ENCODE measurements around the gene MTG1.
"Not testable (repeated sequence)": the region's sequence is repeated elsewhere in the genome, so short reads cannot be mapped to it uniquely, and the experiment has no call there.

The MTG1 gene

DNA sequence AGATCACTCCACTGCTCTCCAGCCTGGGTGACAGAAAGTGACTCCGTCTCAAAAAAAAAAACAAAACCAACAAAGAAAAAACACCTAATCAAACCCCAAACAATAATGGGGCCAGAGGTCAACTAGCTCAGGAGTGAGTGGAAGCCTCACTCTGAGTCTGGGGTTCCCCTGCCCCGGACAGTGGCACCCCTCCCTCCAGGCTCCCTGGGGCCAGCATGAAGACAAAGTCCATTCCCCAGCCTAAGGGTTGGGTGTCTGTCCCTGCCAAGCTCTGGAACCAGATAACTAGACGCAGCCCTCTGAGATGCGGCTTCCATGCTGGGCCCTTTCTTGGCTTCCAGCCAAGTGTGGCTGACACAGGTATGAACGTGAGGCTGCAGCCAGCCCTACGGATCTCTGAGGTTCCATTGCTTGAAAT is 34.4 kb upstream of the MTG1 start:
- DNase-seq: no peak

DNA sequence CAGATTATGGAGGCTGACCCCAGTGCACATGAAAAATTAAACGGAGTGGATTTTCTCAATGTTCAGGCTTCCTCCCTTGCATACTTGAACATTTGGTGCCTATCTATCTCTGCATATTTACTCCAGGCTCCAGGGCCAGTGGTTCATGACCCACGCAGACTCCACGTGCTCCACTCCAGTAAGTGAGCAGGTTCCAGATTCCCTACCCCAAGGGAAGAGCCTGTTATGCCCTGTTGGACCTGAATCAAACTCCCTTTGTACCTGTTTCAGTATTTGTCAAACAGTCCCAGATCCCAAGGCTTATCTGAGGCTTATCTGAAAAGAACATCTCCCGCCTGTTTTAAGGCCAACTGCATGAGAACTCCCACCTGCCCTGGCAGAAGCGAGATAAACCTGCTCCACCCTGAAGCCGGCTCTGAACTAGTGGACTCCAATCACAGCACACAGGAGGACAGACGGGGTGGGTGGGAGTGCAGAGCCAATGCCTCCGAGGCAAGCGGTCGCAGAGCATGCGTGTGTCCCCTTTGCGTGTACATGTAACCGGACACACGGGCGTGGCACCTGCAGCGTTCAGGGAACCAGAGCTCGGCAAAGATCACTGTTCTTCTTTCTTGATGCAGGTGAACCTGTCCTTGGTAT is 33.9 kb upstream of the MTG1 start:
- DNase-seq: no peak

DNA sequence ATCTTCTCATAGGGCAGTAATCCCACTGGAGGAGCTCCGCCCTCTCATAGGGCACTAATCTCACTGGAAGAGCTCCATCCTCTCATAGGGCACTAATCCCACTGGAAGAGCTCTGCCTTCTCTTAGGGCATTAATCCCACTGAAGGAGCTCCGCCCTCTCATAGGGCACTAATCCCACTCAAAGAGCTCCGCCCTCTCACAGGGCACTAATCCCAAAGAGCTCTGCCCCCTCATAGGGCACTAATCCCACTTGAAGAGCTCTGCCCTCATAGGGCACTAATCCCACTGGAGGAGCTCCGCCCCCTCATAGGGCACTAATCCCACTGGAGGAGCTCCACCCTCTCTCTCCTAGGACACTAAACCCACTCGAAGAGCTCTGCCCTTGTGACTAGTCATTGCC is 32.7 kb upstream of the MTG1 start:
- DNase-seq: no peak

DNA sequence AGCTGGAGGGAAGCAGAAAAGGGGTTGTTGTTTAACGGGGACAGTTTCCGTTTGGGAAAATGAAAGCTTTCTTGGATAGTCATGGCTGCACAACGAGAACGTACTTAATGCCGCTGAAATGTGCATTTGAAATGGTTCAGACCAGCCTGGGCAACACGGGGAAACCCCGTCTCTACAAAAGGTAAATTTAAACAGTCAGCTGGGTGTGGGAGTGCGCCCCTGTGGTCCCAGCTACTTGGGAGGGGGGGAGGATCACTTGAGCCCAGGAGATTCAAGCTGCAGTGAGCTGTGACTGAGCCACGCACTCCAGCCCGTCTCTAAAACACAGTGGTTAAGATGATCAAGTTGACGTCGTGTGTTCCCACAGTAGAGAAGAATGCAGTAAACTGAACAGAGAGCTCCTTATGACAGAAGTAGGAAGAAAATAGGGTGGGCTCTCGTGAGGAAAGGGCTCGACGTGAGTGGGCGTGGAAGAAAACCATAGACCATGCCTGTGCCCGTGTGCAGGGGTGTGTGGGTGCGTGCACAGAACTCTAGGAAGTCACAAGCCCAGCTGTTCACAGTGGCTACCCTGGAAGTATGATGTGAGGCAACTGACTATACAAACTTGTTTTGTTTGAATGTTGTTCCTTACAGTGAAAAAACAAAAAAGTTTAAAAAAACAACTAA is 32.0 kb upstream of the MTG1 start:
- no peak for DNase-seq

DNA sequence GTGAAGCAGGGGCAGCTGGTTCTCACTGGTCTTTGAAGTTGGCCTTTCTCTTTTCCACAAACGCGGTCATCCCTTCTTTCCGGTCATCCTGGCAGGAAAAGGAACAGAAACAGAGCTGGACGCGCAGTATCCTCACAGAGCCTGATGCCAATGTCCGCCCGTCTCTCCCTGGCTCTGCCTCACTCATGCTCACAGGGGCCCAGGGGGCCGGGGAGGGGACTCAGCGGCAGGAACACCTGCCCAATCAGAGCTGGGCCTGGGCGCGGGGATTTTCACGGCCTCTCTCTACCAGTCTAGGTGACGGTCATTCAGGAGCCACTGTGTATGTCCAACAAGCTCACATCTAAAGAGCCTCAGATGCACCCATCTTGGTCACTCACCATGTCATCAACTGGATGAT is 31.1 kb upstream of the MTG1 start:
- no peak for DNase-seq

DNA sequence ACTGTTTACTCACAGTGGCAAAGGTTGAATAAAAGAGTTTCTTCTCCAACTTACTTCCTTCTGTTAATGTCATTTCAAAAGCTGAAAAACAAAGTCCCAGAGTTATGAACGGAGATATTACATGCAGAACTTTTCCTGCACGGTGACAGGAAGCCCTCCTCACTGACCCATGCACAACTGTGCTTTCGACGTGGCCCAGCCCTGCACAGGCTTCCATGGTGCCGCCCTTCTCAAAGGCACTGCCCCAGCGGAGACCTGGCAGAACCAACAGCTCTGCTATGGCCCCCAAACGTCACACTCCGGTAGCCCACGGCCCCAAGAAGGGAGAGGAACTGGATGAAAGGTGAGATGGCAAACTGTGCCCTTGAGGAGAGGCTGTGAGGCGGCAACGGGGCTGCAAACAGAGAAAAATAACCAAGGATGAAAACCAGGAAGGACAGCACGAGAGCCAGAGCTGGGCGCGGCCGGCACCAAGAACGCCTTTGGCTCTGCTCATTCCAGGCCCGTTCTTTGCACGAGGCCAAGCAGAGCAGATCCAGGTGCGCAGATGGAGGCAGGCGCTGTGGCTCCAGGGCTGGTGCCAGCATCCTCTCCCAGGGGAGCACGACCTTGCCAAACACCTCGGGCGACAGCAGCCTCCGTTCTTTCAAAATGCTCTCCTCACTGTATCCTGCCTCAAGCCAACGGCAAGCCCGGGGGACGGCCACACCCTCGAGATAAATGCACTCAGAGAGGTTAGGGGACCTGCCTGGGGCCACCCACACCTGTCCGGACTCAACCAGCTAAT is 29.1 kb upstream of the MTG1 start:
- DNase-seq: no peak

DNA sequence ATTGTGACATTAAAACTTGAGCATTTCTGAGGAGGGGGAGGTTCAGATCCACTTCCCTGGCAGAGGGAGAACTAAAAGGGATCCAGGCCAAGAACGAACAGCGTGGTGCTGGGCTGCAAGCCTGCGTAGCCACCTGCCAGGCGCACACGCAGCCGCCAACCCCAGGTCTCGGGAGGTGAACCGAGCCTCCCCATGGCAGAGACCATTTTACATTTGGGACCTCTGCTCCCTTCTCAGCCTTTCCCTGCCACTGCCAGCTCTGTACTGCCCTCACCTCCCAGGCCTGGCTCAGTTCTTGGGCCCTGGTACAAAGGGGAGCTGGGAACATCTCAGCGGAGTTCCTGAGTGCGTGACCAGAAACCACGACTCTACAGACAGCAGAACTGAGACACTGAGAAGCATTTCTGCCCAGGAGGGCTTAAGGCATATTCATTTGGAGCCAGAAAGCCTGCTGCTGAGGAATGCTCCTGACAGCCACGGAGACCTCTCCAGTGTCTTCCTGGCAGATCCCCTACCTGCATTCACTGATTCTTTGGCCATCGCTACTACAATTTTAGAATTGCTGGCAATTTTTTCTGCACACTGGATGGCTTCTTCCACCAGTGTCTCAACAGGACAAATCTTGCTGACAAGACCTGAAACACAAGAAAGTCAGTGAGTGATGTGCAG is 28.4 kb upstream of the MTG1 start:
- DNase-seq: no peak

DNA sequence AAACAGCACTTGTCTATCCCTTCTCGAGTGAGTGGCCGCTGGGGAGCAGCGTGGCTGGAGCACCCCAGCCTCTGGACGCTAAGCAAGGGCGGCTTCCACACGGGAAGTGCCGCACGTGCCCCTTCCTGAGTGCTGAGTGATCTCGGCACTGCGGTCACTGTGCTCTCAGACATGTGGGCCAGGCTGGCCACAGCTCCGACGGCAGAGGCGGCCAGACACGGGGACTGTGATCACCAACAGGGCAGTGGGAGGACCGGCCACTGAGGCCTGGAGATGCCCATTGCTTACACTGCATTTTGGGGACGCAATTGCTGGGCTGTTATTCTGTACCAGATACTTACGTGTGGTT is 27.9 kb upstream of the MTG1 start:
- DNase-seq: no peak

DNA sequence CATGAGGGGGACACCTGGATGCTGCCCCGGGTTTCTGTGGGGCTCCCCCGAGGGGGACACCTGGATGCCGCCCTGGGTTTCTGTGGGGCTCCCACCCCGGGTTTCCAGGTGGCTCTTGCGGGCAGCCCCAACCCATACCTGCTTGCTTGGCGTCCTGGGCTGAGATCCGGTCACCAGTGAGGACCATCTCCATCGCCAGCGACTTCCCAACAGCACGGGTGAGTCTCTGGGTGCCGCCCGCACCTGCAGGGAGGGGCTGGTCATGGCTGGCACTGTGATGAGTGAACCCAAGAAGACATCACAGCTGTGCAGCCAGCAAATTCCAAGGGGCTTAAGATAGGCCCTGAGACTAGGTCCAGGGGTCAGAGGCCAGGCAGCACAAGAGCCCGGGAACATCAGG is 27.2 kb upstream of the MTG1 start:
- no peak for DNase-seq

DNA sequence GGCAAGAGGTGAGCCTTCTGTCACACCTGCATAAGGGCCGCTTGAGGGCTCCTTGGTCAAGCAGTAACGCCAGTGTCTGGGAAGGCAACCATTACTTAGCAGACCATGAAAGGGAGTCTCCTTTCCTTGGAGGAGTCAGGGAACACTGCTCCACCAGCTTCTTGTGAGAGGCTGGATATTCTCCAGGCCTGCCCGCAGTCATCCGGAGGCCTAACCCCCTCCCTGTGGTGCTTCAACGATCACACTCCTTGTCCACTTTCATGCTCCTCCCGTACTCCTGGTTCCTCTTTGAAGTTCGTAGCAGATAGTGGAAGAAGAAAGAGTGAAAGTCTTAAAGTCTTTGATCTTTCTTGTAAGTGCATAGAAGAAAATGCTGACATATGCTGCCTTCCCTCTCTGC is 26.5 kb upstream of the MTG1 start:
- DNase-seq: not testable (repeated sequence)

DNA sequence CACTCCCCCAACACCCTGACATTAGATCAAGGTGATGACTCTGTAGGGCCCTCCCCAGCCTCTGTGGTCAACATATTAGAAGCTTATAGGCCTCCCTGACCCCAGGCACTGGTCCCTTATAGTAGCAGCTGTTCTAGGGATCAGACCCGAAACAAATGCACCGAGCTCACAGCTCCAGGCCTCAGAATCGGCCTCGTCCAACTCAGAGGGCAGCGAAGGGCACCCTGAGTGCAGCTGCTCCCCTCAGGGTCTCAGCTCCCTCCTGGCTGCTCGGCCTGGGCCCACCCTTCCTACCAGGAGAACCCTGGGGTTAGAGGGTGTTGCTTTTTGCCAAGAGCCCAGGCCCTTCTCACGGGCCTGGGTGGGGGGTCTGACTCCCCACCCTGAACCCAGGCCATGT is 25.8 kb upstream of the MTG1 start:
- no peak for DNase-seq

DNA sequence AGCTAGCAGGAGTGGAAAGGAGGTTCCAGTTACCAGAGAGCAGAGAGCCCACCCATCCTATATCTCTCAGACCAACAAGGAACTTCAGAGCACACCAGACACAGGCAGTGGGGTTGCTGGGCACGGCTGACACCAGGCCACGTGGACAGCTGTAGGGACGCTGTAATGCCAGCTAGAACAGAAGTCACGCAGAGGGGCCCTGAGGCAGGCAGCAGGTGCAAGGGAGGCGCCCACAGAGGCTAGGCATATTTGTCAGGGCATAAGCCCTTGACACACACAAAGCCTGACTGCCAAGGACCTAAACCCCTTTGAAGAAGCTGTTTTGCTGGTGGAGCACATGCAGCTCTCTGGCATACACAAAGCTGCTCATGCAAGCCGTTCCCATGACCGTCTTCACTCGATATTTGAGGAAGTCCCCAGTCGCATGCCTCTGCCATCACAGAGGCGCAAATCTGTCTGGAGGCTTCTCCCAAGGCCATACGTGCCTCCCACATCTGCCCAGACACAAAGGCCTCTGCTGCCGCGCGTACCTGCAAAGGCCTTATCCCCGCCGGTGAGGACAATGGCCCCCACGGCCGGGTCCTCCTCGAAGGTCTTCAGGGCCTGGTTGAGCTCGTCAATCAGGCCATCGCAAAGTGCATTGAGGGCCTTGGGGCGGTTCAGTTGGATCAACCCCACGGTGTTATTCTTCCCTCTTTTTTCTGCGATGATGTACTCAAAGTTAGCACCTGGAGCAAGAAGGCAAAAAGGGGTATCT is 23.7 kb upstream of the MTG1 start:
- no peak for DNase-seq

DNA sequence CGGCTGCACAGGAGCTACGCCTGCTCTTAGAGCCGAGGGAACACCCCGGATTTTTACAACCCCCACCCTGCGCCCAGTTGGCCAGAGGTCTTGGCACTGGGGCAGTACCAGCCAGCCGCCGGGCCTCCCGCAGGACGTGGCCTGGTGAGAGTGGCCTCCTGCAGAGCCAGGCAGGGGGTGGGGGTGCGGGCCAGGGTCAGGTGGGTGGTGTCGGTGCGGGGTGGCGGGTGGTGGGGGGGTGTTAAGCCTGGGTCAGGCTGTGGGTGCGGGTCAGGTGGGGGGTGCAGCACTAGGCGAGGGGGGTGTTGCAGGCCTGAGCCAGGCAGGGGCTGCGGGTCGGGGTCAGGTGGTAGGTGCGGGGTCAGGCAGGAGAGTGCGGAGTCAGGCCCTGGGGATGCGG is 21.4 kb upstream of the MTG1 start:
- no peak for DNase-seq

DNA sequence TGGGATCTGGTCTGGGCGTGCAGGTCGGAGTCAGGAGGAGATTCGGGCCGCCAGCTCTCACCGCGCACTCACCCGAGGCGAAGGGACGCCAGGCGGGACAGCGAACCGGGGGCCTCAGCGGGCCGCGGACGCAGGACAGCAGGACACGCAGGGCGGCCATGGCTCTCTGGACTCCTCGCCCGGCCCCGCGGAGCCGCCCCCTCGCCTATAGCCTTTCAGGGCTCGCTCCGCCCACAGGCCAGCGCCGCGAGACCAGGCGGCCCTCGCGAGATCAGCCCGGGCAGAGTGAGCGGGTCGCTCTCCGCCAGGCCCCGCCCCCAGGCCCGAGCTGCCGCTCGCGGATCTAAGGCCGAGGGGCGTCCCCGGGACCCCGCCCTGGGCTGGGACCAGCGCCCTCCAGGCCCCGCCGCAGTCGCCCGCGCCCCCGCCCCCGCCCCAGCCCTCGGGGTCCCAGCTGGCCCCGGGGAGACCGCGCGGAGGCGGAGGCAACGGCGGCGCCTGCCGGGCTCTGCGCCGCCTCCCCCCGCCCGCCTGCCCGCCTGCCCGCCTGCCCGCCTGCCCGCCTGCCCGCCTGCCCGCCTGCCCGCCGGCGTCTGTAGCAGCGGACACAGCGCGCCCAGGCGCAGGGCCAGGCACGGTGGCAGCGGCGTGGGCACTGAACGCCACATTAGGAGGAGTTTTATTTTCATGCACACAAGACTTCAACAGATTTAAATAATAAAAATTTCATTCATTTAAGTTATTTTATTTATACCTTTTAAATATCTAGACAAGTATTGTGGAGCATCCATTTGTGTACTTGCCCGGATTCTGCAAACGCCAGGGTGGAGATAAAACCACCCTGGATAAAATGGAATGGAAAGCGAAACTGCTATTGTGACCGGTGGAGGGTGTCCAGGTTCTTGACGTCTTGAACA is 20.5 kb upstream of the MTG1 start, which contains the start of gene ECHS1:
Gene ECHS1, minus strand, starts transcription at position 181 of the 917 bp plus-strand sequence. Its CDS starts 21 bp downstream, at position 160.
- DNase-seq: peak; percentile 99

DNA sequence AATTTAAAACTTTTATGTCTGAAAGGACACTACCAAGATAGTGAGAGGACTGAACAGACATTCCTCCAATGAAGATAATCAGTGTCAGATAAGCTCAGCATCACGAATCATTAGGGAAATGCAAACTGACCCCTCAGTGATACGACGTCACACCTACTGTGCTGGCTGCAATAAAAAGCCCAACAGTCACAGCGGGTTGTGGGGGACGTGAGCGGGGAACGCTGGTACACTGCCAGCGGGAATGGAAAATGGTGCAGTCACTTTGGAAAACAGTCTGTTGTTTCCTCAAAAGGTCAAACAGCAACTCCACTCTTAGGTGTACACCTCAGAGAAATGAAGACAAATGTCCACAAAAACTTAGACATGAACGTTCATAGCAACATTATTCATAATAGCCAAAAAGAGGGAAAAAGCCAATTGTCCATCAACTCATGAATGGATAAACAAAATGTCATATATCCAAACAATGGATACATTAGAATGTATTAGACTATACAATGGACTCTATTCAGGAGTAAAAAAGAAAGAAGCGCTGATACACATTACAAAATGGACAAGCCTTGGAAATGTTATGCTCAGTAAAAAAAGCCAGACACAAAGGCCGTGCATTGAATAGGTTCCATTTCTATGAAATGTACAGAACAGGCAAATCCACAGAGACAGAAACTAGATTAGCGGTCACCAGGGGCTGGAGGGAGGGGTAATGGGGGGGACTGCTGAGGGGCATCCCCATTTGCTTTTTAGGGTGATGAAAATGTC is 18.4 kb upstream of the MTG1 start:
- DNase-seq: no peak

DNA sequence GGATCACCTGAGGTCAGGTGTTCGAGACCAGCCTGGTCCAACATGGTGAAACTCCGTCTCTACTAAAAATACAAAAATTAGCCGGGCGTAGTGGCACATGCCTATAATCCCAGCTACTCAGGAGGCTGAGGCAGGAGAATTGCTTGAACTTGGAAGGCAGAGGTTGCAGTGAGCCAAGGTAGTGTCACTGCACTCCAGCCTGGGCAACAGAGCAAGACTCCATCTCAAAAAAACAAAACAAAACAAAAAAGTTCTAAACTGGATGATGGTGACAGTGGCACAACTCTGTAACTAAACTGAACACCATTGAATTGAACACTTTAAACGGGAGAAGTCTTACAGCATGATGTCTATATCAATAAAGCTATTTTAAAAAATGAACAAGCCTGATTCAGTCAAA is 17.8 kb upstream of the MTG1 start:
- DNase-seq: not testable (repeated sequence)

DNA sequence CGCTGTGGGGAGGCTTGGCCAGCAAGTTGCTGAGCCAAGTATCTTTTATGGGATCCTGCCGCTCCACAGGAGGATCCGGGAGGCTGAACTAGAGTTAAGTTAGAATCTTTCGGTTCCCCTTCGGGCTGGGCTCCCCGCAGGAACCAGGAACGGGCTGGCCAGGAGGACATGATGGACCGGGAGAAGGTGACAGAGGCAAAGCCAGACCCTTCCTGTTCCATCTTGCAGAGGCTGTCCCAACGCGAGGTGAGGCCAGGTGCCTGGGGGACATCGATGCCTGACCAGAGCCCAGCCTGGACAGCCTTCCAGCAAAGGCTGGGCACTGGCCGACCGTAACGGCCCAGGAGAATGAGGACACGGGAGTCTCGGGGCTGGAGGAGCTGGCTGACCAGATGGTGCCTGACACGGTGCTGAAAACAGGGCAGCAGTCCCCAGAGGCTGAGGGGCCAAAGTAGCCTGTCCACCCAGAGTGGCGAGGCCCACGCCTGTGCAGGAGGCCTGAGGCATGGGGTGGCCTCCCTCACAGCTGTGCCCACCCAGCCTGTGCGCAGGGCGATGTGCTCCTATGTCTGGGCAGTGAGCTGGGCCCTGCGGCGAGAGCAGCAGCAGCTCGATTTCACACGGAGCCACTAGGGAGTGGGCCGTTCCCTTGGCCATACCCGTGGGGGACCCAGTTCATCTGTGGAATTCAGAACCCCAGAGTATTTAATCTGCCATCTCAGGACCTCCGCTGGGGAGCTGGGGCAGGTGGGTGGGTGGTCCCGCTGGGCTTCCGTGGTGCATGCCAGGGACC is 16.7 kb upstream of the MTG1 start:
- DNase-seq: no peak

DNA sequence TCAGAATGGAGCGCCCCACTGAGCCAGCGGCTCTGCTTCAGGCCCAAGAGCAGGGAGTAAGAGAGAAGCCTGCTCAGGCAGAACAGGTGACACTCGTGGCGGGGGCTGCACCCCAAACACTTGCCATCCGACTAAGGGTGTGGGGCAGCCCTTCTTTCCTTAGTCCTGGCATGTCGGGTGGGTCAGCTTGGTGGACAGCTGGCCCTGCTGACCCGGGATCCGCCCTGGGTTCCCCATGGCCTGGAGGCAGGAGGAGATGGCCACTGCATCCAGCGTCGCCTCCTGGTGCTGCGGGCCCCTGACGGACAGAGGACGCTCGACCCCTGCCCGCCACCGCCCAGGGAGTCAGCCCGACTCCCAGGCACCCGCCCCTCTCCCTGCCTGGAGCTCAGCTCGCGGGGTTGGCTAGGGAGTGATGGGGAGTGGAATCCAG is 16.1 kb upstream of the MTG1 start:
- no peak for DNase-seq

DNA sequence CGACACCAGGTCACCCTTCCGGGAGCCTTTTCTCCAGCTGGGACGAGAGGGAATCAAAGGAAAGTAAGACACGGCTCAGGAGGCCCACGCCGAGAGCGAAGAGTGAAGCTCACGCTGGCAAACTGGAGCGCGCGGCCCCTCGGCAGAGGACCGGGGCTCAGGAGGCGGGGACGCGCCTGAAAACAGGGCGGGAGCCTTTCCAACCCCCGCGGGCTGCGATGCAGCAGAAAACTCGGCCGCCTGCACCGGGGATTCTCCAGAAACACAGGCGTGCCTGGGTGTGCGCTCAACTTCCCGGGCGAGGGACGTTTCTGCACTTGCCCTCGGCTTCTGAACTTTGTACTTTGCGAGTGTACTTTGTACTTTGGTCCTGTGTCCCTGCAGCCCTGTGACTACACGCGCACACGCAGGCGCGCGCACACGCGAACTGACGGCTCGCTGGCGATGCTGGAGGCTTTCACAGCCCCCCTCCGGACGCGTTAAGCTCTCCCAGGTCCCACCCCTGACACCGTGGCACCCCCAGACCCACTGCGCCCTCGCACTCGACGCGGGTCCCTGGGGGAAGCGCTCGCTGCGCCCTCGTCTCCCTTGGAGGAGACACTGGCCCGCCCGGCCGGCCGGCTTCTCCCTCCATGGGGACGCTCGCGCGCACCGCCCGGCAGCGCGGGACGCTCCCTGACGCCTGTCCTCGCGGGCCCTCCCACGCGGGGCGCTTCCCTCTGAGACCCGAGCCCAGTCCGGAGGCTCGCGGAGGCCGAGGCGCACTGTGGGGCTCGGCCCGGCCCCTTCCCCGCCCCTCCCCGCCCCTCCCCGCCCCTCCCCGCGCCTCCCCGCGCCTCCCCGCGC is 15.5 kb upstream of the MTG1 start:
- DNase-seq: peak; percentile 88
